HepG2 (cell line): ENCODE data around the gene KCNMA1.

Source experiments
- MXD4 ChIP-seq: IDR thresholded peaks from 2 replicates; pipeline ENCODE4 v1.6.1; 2016; ENCODE audit warnings: mild to moderate bottlenecking, missing biosample characterization, missing genetic modification reagents
- TGIF2 ChIP-seq: IDR thresholded peaks from 2 replicates; pipeline ENCODE4 v1.6.1; 2016; ENCODE audit warnings: control low read depth, missing compliant biosample characterization
- ZNF33B ChIP-seq: sonication (generic); formaldehyde crosslinking; IDR thresholded peaks from 2 replicates; pipeline ENCODE4 v1.5.1; 2020; ENCODE audit warnings: mild to moderate bottlenecking, missing genetic modification reagents

GRCh38 chr10:77564731-77565589, 72.6 kb downstream of the KCNMA1 start:
- TF ChIP-seq MXD4 (no peak), TGIF2 (CRISPR knock-in tag) (no peak), ZNF33B (CRISPR knock-in tag) (no peak)
